Measurements from ENCODE around the gene MCIDAS. TPM values are rescaled to one million over a fixed set of nuclear protein-coding genes. Genes with fewer than 3 reads are reported as not detected.

MCIDAS gene
- total RNA-seq, 1 donor from 2014 or later: not detected

- no peaks in the 10 kb centered on the region for H3K9me3 Mint-ChIP-seq
- DNase-seq (no peak), ATAC-seq (ENCODE audit: low read depth) (no peak)
- peaks cover 49% of the 10 kb centered on the region for H3K4me1 Mint-ChIP-seq
- TF ChIP-seq CTCF (IDR thresholded peaks at IDR 0.05): no peak
- peak overlapping the region; percentile 72 for H3K4me3 Mint-ChIP-seq
- peaks cover 77% of the 10 kb centered on the region for H3K27me3 Mint-ChIP-seq
- POLR2A ChIA-PET: no interaction called here
- CTCF ChIA-PET: no interaction called here
- H3K36me3 Mint-ChIP-seq (ENCODE audit: low read depth): no peaks in the 10 kb centered on the region
- H3K27ac Mint-ChIP-seq: no peak overlapping the region
- intact Hi-C loops (cut with micrococcal nuclease): loop anchor here (1.0 kb wide), 1 partner anchor 56 kb away; no protein-coding TSS in a partner anchor
Observed at GRCh38 chr5:55227664-55228430, 732 bp upstream of the MCIDAS start.

DNA sequence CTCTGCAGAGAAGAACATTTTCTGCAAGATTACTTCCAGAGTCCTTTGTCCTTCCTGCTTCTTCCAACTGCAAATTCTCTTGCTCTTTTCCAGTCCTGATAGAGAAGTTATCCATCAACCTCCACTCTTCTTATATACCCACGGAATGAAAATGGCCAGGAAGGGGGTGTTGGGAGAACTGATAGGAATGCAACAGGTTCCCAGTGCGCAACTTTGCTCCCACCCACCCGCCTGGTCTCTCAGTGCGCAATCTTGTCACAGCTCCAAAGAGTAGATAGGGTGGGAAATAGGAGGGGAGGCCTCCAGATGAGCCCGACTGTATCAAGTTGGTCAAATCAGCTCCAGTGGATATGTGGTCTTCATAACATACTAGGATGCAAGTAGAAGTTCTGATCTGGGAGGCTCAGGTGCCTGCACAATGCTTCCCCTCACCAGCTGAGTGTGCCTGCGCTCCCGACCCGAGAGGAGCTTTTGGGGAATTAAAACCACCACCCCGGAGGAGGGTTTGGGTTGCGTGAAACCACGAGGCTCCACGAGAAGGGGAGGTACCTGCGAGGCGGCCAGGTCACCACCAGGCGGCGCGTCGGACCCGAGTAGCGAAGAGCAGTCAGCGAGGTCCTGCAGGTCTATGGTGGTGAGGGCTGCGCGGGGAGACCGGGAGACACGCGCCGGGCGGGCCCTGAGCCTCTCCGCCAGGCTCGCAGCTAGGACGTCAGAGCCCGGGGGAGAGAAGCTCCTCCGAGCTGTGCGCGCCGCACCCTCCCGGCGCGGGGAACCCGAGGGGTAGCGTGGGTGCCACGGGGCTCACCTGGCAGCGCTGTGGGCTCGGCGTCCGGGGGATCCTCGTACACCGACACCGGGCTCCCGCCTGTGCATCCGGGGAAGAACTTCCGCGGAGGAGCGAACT, 835 bp downstream of the MCIDAS start:
- peaks cover 76% of the 10 kb centered on the region for H3K27me3 Mint-ChIP-seq
- ATAC-seq (ENCODE audit: low read depth) (peak; percentile 38), DNase-seq (peak; percentile 38)
- CTCF ChIA-PET: no interaction called here
- POLR2A ChIA-PET: no interaction called here
- no peaks in the 10 kb centered on the region for H3K36me3 Mint-ChIP-seq (ENCODE audit: low read depth)
- peaks cover 42% of the 10 kb centered on the region for H3K4me1 Mint-ChIP-seq
- H3K9me3 Mint-ChIP-seq: no peaks in the 10 kb centered on the region
- TF ChIP-seq CTCF (IDR thresholded peaks at IDR 0.05): no peak
- H3K4me3 Mint-ChIP-seq: peak overlapping the region; percentile 66
- intact Hi-C loops (cut with micrococcal nuclease): no loop called here
- H3K27ac Mint-ChIP-seq: no peak overlapping the region

- Mint-ChIP-seq H3K4me1 (peaks cover 45% of the 10 kb centered on the region), H3K36me3 (ENCODE audit: low read depth) (no peaks in the 10 kb centered on the region), H3K27me3 (peaks cover 73% of the 10 kb centered on the region), H3K4me3 (no peak overlapping the region), H3K27ac (no peak overlapping the region), H3K9me3 (no peaks in the 10 kb centered on the region)
- DNase-seq (no peak), ATAC-seq (ENCODE audit: low read depth) (no peak)
- CTCF ChIA-PET: interaction anchor here (1.0 kb wide), 1 partner anchor 54 kb away, joined by 3 read pairs; no protein-coding TSS in a partner anchor
- intact Hi-C loops (cut with micrococcal nuclease): no loop called here
- POLR2A ChIA-PET: no interaction called here
- no peak for TF ChIP-seq CTCF (IDR thresholded peaks at IDR 0.05)
Observed at GRCh38 chr5:55225346-55225745, 1.8 kb downstream of the MCIDAS start.

- Mint-ChIP-seq H3K4me3 (no peak overlapping the region), H3K27ac (no peak overlapping the region), H3K27me3 (peaks cover 69% of the 10 kb centered on the region), H3K9me3 (no peaks in the 10 kb centered on the region), H3K4me1 (peaks cover 49% of the 10 kb centered on the region), H3K36me3 (ENCODE audit: low read depth) (no peaks in the 10 kb centered on the region)
- CTCF ChIA-PET: interaction anchor here (1.1 kb wide), 1 partner anchor 11 kb away, joined by 3 read pairs; no protein-coding TSS in a partner anchor
- no peak for ATAC-seq (ENCODE audit: low read depth)
- POLR2A ChIA-PET: interaction anchor here (0.6 kb wide), 1 partner anchor 914 kb away, joined by 3 read pairs; the partner anchor contains the start of gene ARL15
- intact Hi-C loops (cut with micrococcal nuclease): loop anchor here (1.0 kb wide), 1 partner anchor 7 kb away; no protein-coding TSS in a partner anchor
- DNase-seq: no peak
- no peak for TF ChIP-seq CTCF (IDR thresholded peaks at IDR 0.05)
Observed at GRCh38 chr5:55223812-55224240, 3.3 kb downstream of the MCIDAS start.
